Measurements from ENCODE around the gene EFR3B. TPM values are rescaled to one million over a fixed set of nuclear protein-coding genes. Genes with fewer than 3 reads are reported as not detected.
"Not testable (repeated sequence)": the region's sequence is repeated elsewhere in the genome, so short reads cannot be mapped to it uniquely, and the experiment has no call there.

EFR3B gene
- total RNA-seq, 1 donor from 2014 or later: 15.4 TPM

DNA sequence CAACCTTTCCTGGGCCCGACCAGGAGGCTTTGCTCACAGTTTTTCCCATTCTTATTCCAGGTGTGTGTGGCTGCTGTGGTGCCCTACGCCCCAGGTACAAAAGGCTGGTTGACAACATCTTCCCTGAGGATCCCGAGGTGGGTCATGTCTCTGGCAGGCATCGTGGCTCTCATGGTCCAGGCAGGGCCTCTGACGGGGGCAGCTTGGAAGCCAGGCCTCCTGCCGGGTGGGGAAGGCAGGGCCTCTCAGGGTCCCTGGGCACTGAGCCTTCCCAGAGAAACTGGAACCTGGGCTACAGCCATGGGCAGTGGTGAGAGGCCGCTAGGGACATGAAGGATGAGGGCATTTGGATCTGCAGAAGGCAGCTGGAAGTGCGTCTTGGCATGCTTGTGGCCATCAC lies 49.4 kb downstream of the EFR3B start:
- TF ChIP-seq, protein P1, sequence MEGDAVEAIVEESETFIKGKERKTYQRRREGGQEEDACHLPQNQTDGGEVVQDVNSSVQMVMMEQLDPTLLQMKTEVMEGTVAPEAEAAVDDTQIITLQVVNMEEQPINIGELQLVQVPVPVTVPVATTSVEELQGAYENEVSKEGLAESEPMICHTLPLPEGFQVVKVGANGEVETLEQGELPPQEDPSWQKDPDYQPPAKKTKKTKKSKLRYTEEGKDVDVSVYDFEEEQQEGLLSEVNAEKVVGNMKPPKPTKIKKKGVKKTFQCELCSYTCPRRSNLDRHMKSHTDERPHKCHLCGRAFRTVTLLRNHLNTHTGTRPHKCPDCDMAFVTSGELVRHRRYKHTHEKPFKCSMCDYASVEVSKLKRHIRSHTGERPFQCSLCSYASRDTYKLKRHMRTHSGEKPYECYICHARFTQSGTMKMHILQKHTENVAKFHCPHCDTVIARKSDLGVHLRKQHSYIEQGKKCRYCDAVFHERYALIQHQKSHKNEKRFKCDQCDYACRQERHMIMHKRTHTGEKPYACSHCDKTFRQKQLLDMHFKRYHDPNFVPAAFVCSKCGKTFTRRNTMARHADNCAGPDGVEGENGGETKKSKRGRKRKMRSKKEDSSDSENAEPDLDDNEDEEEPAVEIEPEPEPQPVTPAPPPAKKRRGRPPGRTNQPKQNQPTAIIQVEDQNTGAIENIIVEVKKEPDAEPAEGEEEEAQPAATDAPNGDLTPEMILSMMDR (IDR thresholded peaks at IDR 0.05; ENCODE audit: unreplicated experiment): no peak
- peaks cover 17% of the 10 kb centered on the region for H3K36me3 Mint-ChIP-seq
- H3K9me3 Mint-ChIP-seq: no peaks in the 10 kb centered on the region
- H3K27me3 Mint-ChIP-seq (ENCODE audit: low read depth): no peaks in the 10 kb centered on the region
- DNase-seq (ENCODE audit: low spot score in 2 of 2, unreplicated experiment in 2 of 2): no peak
- H3K4me1 Mint-ChIP-seq: no peaks in the 10 kb centered on the region
- no peak overlapping the region for H3K4me3 Mint-ChIP-seq
- no peak overlapping the region for H3K27ac Mint-ChIP-seq

DNA sequence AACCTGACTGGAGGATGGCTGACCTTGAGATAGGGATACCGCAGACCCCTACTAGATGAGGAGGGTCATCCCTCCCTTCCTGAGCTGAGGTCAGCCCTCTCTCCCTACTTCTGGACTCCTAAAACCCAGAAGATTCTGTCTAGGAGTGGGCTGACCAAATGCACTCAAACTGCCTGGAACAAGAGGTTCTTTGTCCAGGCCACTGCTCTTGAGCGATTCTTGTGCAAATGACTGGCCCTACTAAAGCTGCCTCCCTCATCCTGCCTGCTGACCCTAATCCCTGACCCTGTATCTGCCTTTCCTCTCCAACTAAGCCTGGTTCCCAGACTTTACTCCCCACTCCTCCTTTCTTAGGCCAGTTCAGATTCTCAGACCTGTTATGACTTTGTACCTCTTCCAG lies 56.2 kb downstream of the EFR3B start:
- H3K4me3 Mint-ChIP-seq: no peak overlapping the region
- DNase-seq (ENCODE audit: low spot score in 2 of 2, unreplicated experiment in 2 of 2): no peak
- TF ChIP-seq, protein P1 (IDR thresholded peaks at IDR 0.05; ENCODE audit: unreplicated experiment): no peak
- H3K9me3 Mint-ChIP-seq: peaks cover 5% of the 10 kb centered on the region
- no peaks in the 10 kb centered on the region for H3K27me3 Mint-ChIP-seq (ENCODE audit: low read depth)
- H3K36me3 Mint-ChIP-seq: peaks cover 37% of the 10 kb centered on the region
- peaks cover 4% of the 10 kb centered on the region for H3K4me1 Mint-ChIP-seq
- H3K27ac Mint-ChIP-seq: peak overlapping the region; percentile 29

DNA sequence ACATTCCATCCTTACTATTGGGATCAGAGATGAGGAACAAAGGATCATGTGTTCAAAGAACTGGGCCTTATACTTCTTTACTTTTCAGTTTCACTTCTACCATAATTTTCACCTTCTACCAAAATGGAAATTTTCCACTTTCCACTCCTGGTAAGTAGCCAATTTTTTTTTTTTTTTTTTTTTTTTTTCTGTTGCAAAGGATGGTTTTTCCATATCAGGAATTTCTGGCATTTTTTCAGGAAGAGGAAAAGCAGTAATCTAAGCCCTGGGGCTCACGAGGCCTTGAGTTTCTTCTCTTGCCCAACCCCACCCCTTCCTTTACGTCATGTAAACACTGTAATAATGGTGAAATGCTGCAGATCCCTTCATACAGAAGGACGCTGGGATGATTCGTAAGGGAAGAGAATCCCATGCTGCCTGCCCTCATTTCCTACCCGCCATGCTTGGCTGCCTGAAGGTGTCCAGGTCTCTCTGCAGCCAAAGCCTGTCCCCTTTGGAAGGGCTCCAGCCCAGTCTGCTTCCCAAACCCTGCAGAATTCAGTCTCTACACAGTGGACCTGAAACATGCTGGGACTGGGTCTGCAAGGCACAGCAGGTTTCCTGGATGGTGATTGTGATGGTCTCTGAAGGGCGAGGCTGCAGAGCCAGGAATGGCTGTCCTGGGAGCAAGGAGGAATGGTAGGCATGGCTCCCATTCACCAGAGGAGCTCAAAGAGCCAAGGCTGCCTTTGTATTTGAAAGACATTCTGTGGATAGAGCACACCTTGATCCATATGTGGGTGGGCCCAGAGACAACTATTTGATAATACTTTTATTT lies 57.0 kb downstream of the EFR3B start:
- Mint-ChIP-seq H3K27ac (peak overlapping the region; percentile 29), H3K36me3 (peaks cover 30% of the 10 kb centered on the region), H3K9me3 (peaks cover 5% of the 10 kb centered on the region), H3K4me1 (peaks cover 4% of the 10 kb centered on the region), H3K27me3 (ENCODE audit: low read depth) (no peaks in the 10 kb centered on the region), H3K4me3 (no peak overlapping the region)
- TF ChIP-seq, protein P1 (IDR thresholded peaks at IDR 0.05; ENCODE audit: unreplicated experiment): no peak
- no peak for DNase-seq (ENCODE audit: low spot score in 2 of 2, unreplicated experiment in 2 of 2)

DNA sequence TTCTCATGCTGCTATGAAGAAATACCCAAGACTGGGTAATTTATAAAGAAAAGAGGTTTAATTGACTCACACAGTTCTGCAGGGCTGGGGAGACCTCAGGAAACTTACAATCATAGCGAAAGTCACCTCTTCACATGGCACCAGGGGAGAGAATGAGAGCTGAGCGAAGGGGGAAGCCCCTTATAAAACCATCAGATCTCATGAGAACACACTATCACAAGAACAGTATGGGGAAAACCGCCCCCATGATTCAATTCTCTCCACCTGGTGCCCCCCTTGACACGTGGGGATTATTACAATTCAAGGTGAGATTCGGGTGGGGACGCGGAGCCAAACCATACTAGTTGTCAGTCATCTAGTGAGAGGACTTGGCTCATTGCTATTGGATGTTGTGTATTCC lies 60.5 kb downstream of the EFR3B start:
- H3K9me3 Mint-ChIP-seq; H3K4me1 Mint-ChIP-seq; H3K27me3 Mint-ChIP-seq (ENCODE audit: low read depth); H3K4me3 Mint-ChIP-seq; DNase-seq (ENCODE audit: low spot score in 2 of 2, unreplicated experiment in 2 of 2); H3K27ac Mint-ChIP-seq: not testable (repeated sequence)
- H3K36me3 Mint-ChIP-seq: peaks cover 18% of the 10 kb centered on the region

DNA sequence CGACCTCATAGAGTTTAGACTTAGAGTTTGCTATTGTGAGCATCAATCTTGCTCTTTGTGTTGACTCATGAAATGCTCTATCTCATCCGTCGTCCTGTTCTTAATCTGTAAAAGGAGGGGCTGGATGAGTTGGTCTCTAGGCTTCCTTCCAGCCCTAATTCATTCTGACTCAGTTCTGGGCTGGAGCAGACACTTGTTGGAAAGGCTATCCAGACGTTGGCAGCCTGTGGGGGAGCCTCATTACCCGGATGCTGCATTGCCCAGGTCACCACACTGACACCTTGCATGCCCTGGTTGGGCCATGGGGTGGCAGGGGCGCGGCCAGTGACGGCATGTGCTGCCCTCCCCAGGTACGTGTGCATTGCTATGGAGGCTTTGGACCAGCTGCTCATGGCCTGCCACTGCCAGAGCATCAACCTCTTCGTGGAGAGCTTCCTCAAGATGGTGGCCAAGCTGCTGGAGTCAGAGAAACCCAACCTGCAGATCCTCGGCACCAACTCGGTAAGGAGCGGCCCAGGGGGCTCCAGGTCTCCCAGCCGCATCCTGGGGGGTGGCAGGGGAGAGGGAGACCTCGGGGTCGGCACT lies 61.5 kb downstream of the EFR3B start:
- H3K4me3 Mint-ChIP-seq: no peak overlapping the region
- TF ChIP-seq, protein P1 (IDR thresholded peaks at IDR 0.05; ENCODE audit: unreplicated experiment): no peak
- peaks cover 8% of the 10 kb centered on the region for H3K4me1 Mint-ChIP-seq
- H3K27me3 Mint-ChIP-seq (ENCODE audit: low read depth): no peaks in the 10 kb centered on the region
- H3K9me3 Mint-ChIP-seq: peaks cover 5% of the 10 kb centered on the region
- no peak overlapping the region for H3K27ac Mint-ChIP-seq
- DNase-seq (ENCODE audit: low spot score in 2 of 2, unreplicated experiment in 2 of 2): no peak
- H3K36me3 Mint-ChIP-seq: peaks cover 15% of the 10 kb centered on the region

DNA sequence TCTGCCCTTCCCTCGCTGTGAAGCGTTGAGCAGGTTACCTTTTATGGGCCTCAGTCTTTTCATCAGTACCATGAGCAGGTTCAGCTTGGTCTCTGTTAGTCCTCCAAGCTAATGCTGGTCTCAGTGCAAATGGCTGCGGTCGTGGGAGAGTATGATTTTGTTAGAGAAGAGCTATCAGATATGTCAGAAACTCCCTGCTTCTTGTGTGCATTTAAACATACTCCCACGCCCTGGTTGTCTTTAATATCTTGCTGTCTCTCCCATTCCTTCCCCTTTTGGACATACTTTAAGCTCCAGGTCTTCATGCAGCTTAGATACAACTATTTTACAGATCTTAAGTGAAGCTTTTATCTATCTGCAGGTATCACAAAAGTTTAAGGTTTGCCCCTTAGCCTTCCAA lies 62.9 kb downstream of the EFR3B start:
- TF ChIP-seq, protein P1 (IDR thresholded peaks at IDR 0.05; ENCODE audit: unreplicated experiment): no peak
- H3K4me3 Mint-ChIP-seq: no peak overlapping the region
- peaks cover 15% of the 10 kb centered on the region for H3K36me3 Mint-ChIP-seq
- peak overlapping the region; percentile 30 for H3K27ac Mint-ChIP-seq
- peaks cover 4% of the 10 kb centered on the region for H3K4me1 Mint-ChIP-seq
- DNase-seq (ENCODE audit: low spot score in 2 of 2, unreplicated experiment in 2 of 2): no peak
- peaks cover 5% of the 10 kb centered on the region for H3K9me3 Mint-ChIP-seq
- no peaks in the 10 kb centered on the region for H3K27me3 Mint-ChIP-seq (ENCODE audit: low read depth)

All from mesothelial cell of epicardium (in vitro differentiated cells).